HepG2 (cell line): ENCODE measurements around the gene DYNC1LI2. TPM values are rescaled to one million over a fixed set of nuclear protein-coding genes. Genes with fewer than 3 reads are reported as not detected.

Source experiments
- GLMP ChIP-seq: sonication (generic); formaldehyde crosslinking; IDR thresholded peaks from 2 replicates; pipeline ENCODE4 v1.9.0; 2021; ENCODE audit warnings: missing genetic modification reagents, mild to moderate bottlenecking, borderline replicate concordance
- HMGA1 ChIP-seq: sonication (generic); formaldehyde crosslinking; conservative IDR thresholded peaks from 2 replicates; pipeline ENCODE4 v1.4.0; 2020; ENCODE audit warnings: missing genetic modification reagents
- LBX2 ChIP-seq: sonication (generic); formaldehyde crosslinking; IDR thresholded peaks from 2 replicates; pipeline ENCODE4 v1.5.0; 2020; ENCODE audit warnings: missing genetic modification reagents, mild to moderate bottlenecking, borderline replicate concordance
- NBN ChIP-seq: fragments of 450-650 bp; conservative IDR thresholded peaks from 2 replicates; pipeline ENCODE4 v1.6.1; 2017
- NCOA5 ChIP-seq: sonication (generic); formaldehyde crosslinking; IDR thresholded peaks from 2 replicates; pipeline ENCODE4 v1.4.0; 2020; ENCODE audit warnings: missing genetic modification reagents
- PPARG ChIP-seq: conservative IDR thresholded peaks from 2 replicates; pipeline ENCODE4 v1.6.1; 2016; ENCODE audit warnings: missing biosample characterization, missing genetic modification reagents
- SKIL ChIP-seq: sonication (generic); formaldehyde crosslinking; IDR thresholded peaks from 2 replicates; pipeline ENCODE4 v1.8.0; 2022; ENCODE audit warnings: missing genetic modification reagents, mild to moderate bottlenecking, moderate library complexity, borderline replicate concordance
- TBX3 ChIP-seq: fragments of 450-650 bp; IDR thresholded peaks from 2 replicates; pipeline ENCODE4 v1.6.1; 2017; ENCODE audit warnings: antibody characterized with exemption, mild to moderate bottlenecking, inconsistent platforms, borderline replicate concordance
- ZBTB33 ChIP-seq: sonication (generic); formaldehyde crosslinking; IDR thresholded peaks from 2 replicates; pipeline ENCODE4 v1.4.0; 2020; ENCODE audit warnings: missing genetic modification reagents
- ZBTB4 ChIP-seq: sonication (generic); formaldehyde crosslinking; IDR thresholded peaks from 2 replicates; pipeline ENCODE4 v1.4.0; 2020; ENCODE audit warnings: missing genetic modification reagents, mild to moderate bottlenecking, borderline replicate concordance
- ZBTB43 ChIP-seq: sonication (generic); formaldehyde crosslinking; conservative IDR thresholded peaks from 2 replicates; pipeline ENCODE4 v1.4.0; 2020; ENCODE audit warnings: missing genetic modification reagents
- ZMAT5 ChIP-seq: sonication (generic); formaldehyde crosslinking; IDR thresholded peaks from 2 replicates; pipeline ENCODE4 v1.5.0; 2020; ENCODE audit warnings: mild to moderate bottlenecking, low read depth, missing genetic modification reagents, borderline replicate concordance
- ZMYM2 ChIP-seq: sonication (generic); formaldehyde crosslinking; IDR thresholded peaks from 2 replicates; pipeline ENCODE4 v1.8.0; 2022; ENCODE audit warnings: mild to moderate bottlenecking, missing genetic modification reagents
- ZNF446 ChIP-seq: sonication (generic); formaldehyde crosslinking; IDR thresholded peaks from 2 replicates; pipeline ENCODE4 v1.5.0; 2020; ENCODE audit warnings: mild to moderate bottlenecking, missing genetic modification reagents
- ZNF564 ChIP-seq: sonication (generic); formaldehyde crosslinking; IDR thresholded peaks from 2 replicates; pipeline ENCODE4 v1.8.1; 2023; ENCODE audit warnings: mild to moderate bottlenecking, missing genetic modification reagents
- ZNF720 ChIP-seq: sonication (generic); formaldehyde crosslinking; IDR thresholded peaks from 2 replicates; pipeline ENCODE4 v1.4.0; 2020; ENCODE audit warnings: missing genetic modification reagents
- ZNF746 ChIP-seq: sonication (generic); formaldehyde crosslinking; IDR thresholded peaks from 2 replicates; pipeline ENCODE4 v1.8.0; 2022; ENCODE audit warnings: mild to moderate bottlenecking, missing genetic modification reagents
- ZNF749 ChIP-seq: sonication (generic); formaldehyde crosslinking; IDR thresholded peaks from 2 replicates; pipeline ENCODE4 v1.8.0; 2022; ENCODE audit warnings: mild to moderate bottlenecking, missing genetic modification reagents, moderate library complexity, borderline replicate concordance
- polyA plus RNA-seq, 8 experiments: library from polyadenylated mRNA; depleted of rRNA in 3 of 8; stranded (reverse) in 7 of 8; unstranded in 1 of 8; fragments of >200 nt; fragmentation: Illumina TruSeq in 4 of 8; extraction: Trizol in 4 of 8; gene quantifications; 2 replicates each; pipeline versions ENCODE4 v1.2.1 to v1.2.3, GENCODE V29; 2011 to 2016; ENCODE audit warnings: low read depth in 4 of 8, missing spikeins in 1 of 8, mixed read lengths in 1 of 8; ENCODE audit not compliant: insufficient read depth in 1 of 8
- total RNA-seq, 5 experiments: library from RNA; depleted of rRNA; stranded (reverse); fragments of >200 nt; fragmentation: Illumina TruSeq; extraction: Trizol; gene quantifications; 2 replicates each; pipeline ENCODE4 v1.2.3, GENCODE V29; 2016; ENCODE audit warnings: low read depth in 1 of 5

Gene DYNC1LI2
- total and polyA plus RNA-seq, 2 of the 13 experiments (the other 11 are each of a cell fraction or from before 2014, with no cell fraction given) = 65.5 to 135 TPM

- TF ChIP-seq ZBTB4 (CRISPR knock-in tag) = 0 out of 2 replicates have a peak, but pooled peaks have one; percentile 28
- peak; percentile 25; the same call in 1 of the 2 replicates for TF ChIP-seq ZNF746
- no peak for TF ChIP-seq ZMYM2 (CRISPR knock-in tag)
- peak; percentile 21; the same call in 1 of the 2 replicates for TF ChIP-seq LBX2 (CRISPR knock-in tag)
- TF ChIP-seq NCOA5 (CRISPR knock-in tag) = no peak
- no peak for TF ChIP-seq GLMP (CRISPR knock-in tag)
- TF ChIP-seq ZNF720 (CRISPR knock-in tag) = no peak
- no peak for TF ChIP-seq NBN
- TF ChIP-seq SKIL = no peak
- TF ChIP-seq PPARG (CRISPR knock-in tag) = no peak
- TF ChIP-seq ZBTB43 (CRISPR knock-in tag) = 0 out of 2 replicates have a peak, but pooled peaks have one; percentile 24
- TF ChIP-seq ZNF749 (CRISPR knock-in tag) = no peak
- no peak for TF ChIP-seq ZMAT5
- no peak for TF ChIP-seq HMGA1 (CRISPR knock-in tag)
- no peak for TF ChIP-seq ZBTB33 (CRISPR knock-in tag)
- no peak for TF ChIP-seq TBX3
- no peak; the same call in 1 of the 2 replicates for TF ChIP-seq ZNF564 (CRISPR knock-in tag)
- TF ChIP-seq ZNF446 (CRISPR knock-in tag) = peak; percentile 65
These were observed 55.3 kb downstream of the DYNC1LI2 start (continued) for GRCh38 chr16:66695935-66696668.
